Stimulated activated CD8-positive, alpha-beta memory T cell treated with anti-CD3 and anti-CD28 coated beads, Interleukin-12 subunit alpha, Interleukin-12 subunit beta, amount 100 ng/mL, for 4 hours (primary cell): ENCODE data around the gene SATB2.

ENCODE experiments used
- DNase-seq: peaks from one replicate; pipeline ENCODE4 v3.0.0-alpha.2; 2020; ENCODE audit warnings: low read depth

The SATB2 gene

GRCh38 chr2:199457147-199458008, at the start of gene SATB2:
TSS of gene SATB2 (minus strand) at chr2:199457939. CDS start at chr2:199456037, 1,902 bp downstream.
- DNase-seq, result no peak

- no peak for DNase-seq
Measured at GRCh38 chr2:199505755-199506403, 48.1 kb upstream of the SATB2 start.

GRCh38 chr2:199503148-199503547, 45.4 kb upstream of the SATB2 start:
- no peak for DNase-seq

- no peak for DNase-seq
Measured at GRCh38 chr2:199499005-199499404, 41.3 kb upstream of the SATB2 start.

- no peak for DNase-seq
Measured at GRCh38 chr2:199495147-199495546, 37.4 kb upstream of the SATB2 start.

- no peak for DNase-seq
Measured at GRCh38 chr2:199490049-199490448, 32.3 kb upstream of the SATB2 start.

- no peak for DNase-seq
Measured at GRCh38 chr2:199488772-199489400, 31.1 kb upstream of the SATB2 start.

- no peak for DNase-seq
Measured at GRCh38 chr2:199485732-199486335, 28.1 kb upstream of the SATB2 start.

- DNase-seq, result no peak
Measured at GRCh38 chr2:199484927-199485326, 27.2 kb upstream of the SATB2 start.

- no peak for DNase-seq
Measured at GRCh38 chr2:199480966-199481365, 23.2 kb upstream of the SATB2 start.

GRCh38 chr2:199477277-199477834, 19.6 kb upstream of the SATB2 start:
- DNase-seq, result no peak

- DNase-seq, result no peak
Measured at GRCh38 chr2:199471443-199472057, 13.8 kb upstream of the SATB2 start.

- no peak for DNase-seq
Measured at GRCh38 chr2:199470672-199471442, 13.1 kb upstream of the SATB2 start.

- no peak for DNase-seq
Measured at GRCh38 chr2:199470361-199470671, 12.6 kb upstream of the SATB2 start.

GRCh38 chr2:199469514-199470360, 12.0 kb upstream of the SATB2 start:
- DNase-seq, result no peak

- DNase-seq, result no peak
Measured at GRCh38 chr2:199468561-199469513, 11.1 kb upstream of the SATB2 start.

GRCh38 chr2:199467066-199467822, 9.5 kb upstream of the SATB2 start:
- no peak for DNase-seq

GRCh38 chr2:199466692-199467065, 8.9 kb upstream of the SATB2 start:
- no peak for DNase-seq
